Transverse colon (tissue), 4 donors: ENCODE measurements around the gene LRRC8D. TPM values are rescaled to one million over a fixed set of nuclear protein-coding genes. Genes with fewer than 3 reads are reported as not detected.

ENCODE experiments used
- DNase-seq: peaks from one replicate; pipeline ENCODE4 v3.0.0-alpha.2; 2019
- H3K27ac ChIP-seq, 4 donors: fragments of 200-600 bp; sonication (generic); 2 replicates each; pipeline ENCODE4 v1.5.1; 2016 to 2018; ENCODE audit warnings: inconsistent platforms in 4 of 4
- H3K27me3 ChIP-seq: fragments of 200-600 bp; sonication (generic); 2 replicates; pipeline ENCODE4 v1.5.1; 2017; ENCODE audit warnings: inconsistent platforms
- H3K36me3 ChIP-seq, 4 donors: fragments of 200-600 bp; sonication (generic); 2 replicates each; pipeline ENCODE4 v1.5.1; 2017 to 2019; ENCODE audit warnings: inconsistent platforms in 4 of 4
- H3K4me1 ChIP-seq, 4 donors: fragments of 200-600 bp; sonication (generic); 2 replicates each; pipeline ENCODE4 v1.5.1; 2017 to 2020; ENCODE audit warnings: inconsistent platforms in 4 of 4
- H3K4me3 ChIP-seq, 4 donors: fragments of 200-600 bp; sonication (generic); 1 replicate in 1 of 4; 2 replicates in 3 of 4; pipeline versions ENCODE4 v1.5.1 to v1.6.1; 2017 to 2019; ENCODE audit warnings: inconsistent platforms in 4 of 4
- H3K9me3 ChIP-seq, 2 donors: fragments of 200-600 bp; sonication (generic); 2 replicates each; pipeline ENCODE4 v1.5.1; 2017 to 2019; ENCODE audit warnings: inconsistent platforms in 2 of 2
- CTCF ChIP-seq, 5 experiments: fragments of 200-600 bp in 3 of 5; fragments of 450-650 bp in 2 of 5; sonication (generic) in 3 of 5; IDR thresholded peaks; 1 replicate in 2 of 5; 2 replicates in 3 of 5; pipeline ENCODE4 v1.5.1; 2016 to 2017; ENCODE audit warnings: antibody characterized with exemption in 5 of 5, inconsistent platforms in 3 of 5, mild to moderate bottlenecking in 2 of 5, moderate library complexity in 1 of 5
- EP300 ChIP-seq: sonication (generic); formaldehyde crosslinking; IDR thresholded peaks from one replicate; pipeline ENCODE4 v1.6.1; 2017; ENCODE audit warnings: antibody characterized with exemption, low read depth
- POLR2A ChIP-seq: fragments of 450-650 bp; IDR thresholded peaks from one replicate; pipeline ENCODE4 v1.6.1; 2016; ENCODE audit warnings: antibody characterized with exemption, mild to moderate bottlenecking, moderate library complexity
- POLR2AphosphoS5 ChIP-seq, 3 donors: sonication (generic); formaldehyde crosslinking; IDR thresholded peaks; one replicate each; pipeline ENCODE4 v1.6.1; 2016; ENCODE audit warnings: antibody characterized with exemption in 3 of 3
- WGBS, 2 donors: methylation state at CpG; one replicate each; pipeline ENCODE4 v1.1.5; 2018; ENCODE audit warnings: low coverage in 1 of 2; 5-methylcytosine and 5-hydroxymethylcytosine counted together
- in situ Hi-C, 4 donors: fragments of 200-750 bp; cut with MboI; loops; one replicate each; pipeline versions ENCODE4 v1.15.0 to v1.15.1; 2017; ENCODE audit warnings: low sequenced_read_pairs in 3 of 4, low pct_ligation_motif_present in 1 of 4, low pct_unique_long_range_greater_than_20kb in 1 of 4
- intact Hi-C: fragments of 100-400 bp; cut with DNase I; formaldehyde crosslinking; loops from one replicate; pipeline ENCODE4 v1.15.1; 2023; ENCODE audit warnings: low total_unique reads
- total RNA-seq, 4 donors: library from RNA; depleted of rRNA; stranded (reverse); fragments of >200 nt; gene quantifications; one replicate each; pipeline ENCODE4 v1.1.0, GENCODE V29; 2016

LRRC8D gene
- total RNA-seq, 4 donors from 2014 or later: 8.2 to 81.5 (median 52.4) TPM

- Histone ChIP-seq H3K27ac (no peak overlapping the region), H3K36me3 (no peaks in the 10 kb centered on the region), H3K4me1 (no peaks in the 10 kb centered on the region), H3K9me3 (no peaks in the 10 kb centered on the region), H3K27me3 (no peaks in the 10 kb centered on the region), H3K4me3 (no peak overlapping the region)
- TF ChIP-seq POLR2A (no peak), POLR2AphosphoS5 (IDR thresholded peaks at IDR 0.05) (no peak), CTCF (IDR thresholded peaks at IDR 0.05) (no peak), EP300 (no peak)
- intact Hi-C loops: no loop called here
- in situ Hi-C loops: no loop called here
- DNase-seq: no peak
- 67 to 86% methylated on average over 3 to 4 of the region's 4 CpGs for whole genome bisulfite sequencing, 2 donors
Observed at GRCh38 chr1:89799495-89799894, 21.3 kb upstream of the LRRC8D start.

- Histone ChIP-seq H3K4me3 (no peak overlapping the region), H3K9me3 (no peaks in the 10 kb centered on the region), H3K27ac (no peak overlapping the region), H3K4me1 (peaks cover 0 to 2% (median 0%) of the 10 kb centered on the region in 4 donors), H3K27me3 (no peaks in the 10 kb centered on the region), H3K36me3 (no peaks in the 10 kb centered on the region)
- no peak for TF ChIP-seq POLR2A
- no peak for TF ChIP-seq CTCF (IDR thresholded peaks at IDR 0.05)
- no peak for TF ChIP-seq POLR2AphosphoS5 (IDR thresholded peaks at IDR 0.05)
- no peak for TF ChIP-seq EP300
- DNase-seq: no peak
- WGBS, 2 donors: 71 to 82% methylated on average over 3 to 4 of the region's 4 CpGs
- intact Hi-C loops: no loop called here
- in situ Hi-C loops: loop anchor here in 3 of 4 donors (10.0 kb wide), 1 partner anchor 185 kb away; no protein-coding TSS in a partner anchor
Observed at GRCh38 chr1:89800022-89800655, 20.7 kb upstream of the LRRC8D start.

- no peaks in the 10 kb centered on the region for H3K36me3 ChIP-seq
- WGBS, 2 donors: 74% methylated on average over 7 of the region's 7 CpGs; no CpG with 5 or more reads in 1 of the 2 donors
- H3K4me1 ChIP-seq: peaks cover 0 to 2% (median 0%) of the 10 kb centered on the region in 4 donors
- no peaks in the 10 kb centered on the region for H3K27me3 ChIP-seq
- H3K27ac ChIP-seq: no peak overlapping the region
- H3K4me3 ChIP-seq: no peak overlapping the region
- intact Hi-C loops: no loop called here
- in situ Hi-C loops: loop anchor here in 3 of 4 donors (10.0 kb wide), 1 partner anchor 184 kb away; no protein-coding TSS in a partner anchor
- no peak for TF ChIP-seq CTCF (IDR thresholded peaks at IDR 0.05)
- DNase-seq: no peak
- no peaks in the 10 kb centered on the region for H3K9me3 ChIP-seq
Observed at GRCh38 chr1:89800718-89801117, 20.1 kb upstream of the LRRC8D start.

GRCh38 chr1:89802051-89802450 lies 18.8 kb upstream of the LRRC8D start:
- TF ChIP-seq CTCF (IDR thresholded peaks at IDR 0.05): no peak
- no peak for TF ChIP-seq POLR2AphosphoS5 (IDR thresholded peaks at IDR 0.05)
- no peak for TF ChIP-seq EP300
- no peak for TF ChIP-seq POLR2A
- H3K9me3 ChIP-seq: no peaks in the 10 kb centered on the region
- H3K4me1 ChIP-seq: peaks cover 0 to 2% (median 0%) of the 10 kb centered on the region in 4 donors
- no peaks in the 10 kb centered on the region for H3K36me3 ChIP-seq
- no peak for DNase-seq
- H3K27me3 ChIP-seq: no peaks in the 10 kb centered on the region
- H3K4me3 ChIP-seq: no peak overlapping the region
- WGBS, 2 donors: 81% methylated on average over 2 of the region's 2 CpGs; no CpG with 5 or more reads in 1 of the 2 donors
- in situ Hi-C loops: loop anchor here in 3 of 4 donors (10.0 kb wide), 1 partner anchor 183 kb away; no protein-coding TSS in a partner anchor
- no peak overlapping the region for H3K27ac ChIP-seq
- intact Hi-C loops: no loop called here
